GM10248 (cell line): Measurements from ENCODE around the gene SLC39A9.
"Not testable (repeated sequence)": the region's sequence is repeated elsewhere in the genome, so short reads cannot be mapped to it uniquely, and the experiment has no call there.

ENCODE experiments used
- CTCF ChIA-PET: fragments of 300-600 bp; sonication (Branson Sonifier 250); formaldehyde crosslinking; extraction: SDS; loops from one replicate; lab custom pipeline; 2021; ENCODE audit warnings: antibody characterized with exemption; lab: Yijun Ruan, JAX
- POLR2A ChIA-PET: fragments of 350-650 bp; sonication (Branson Sonifier 250); formaldehyde crosslinking; extraction: SDS; loops from one replicate; lab custom pipeline; 2020; ENCODE audit warnings: antibody characterized with exemption; lab: Yijun Ruan, JAX
- DNase-seq: peaks from one replicate; pipeline ENCODE4 v3.0.0; 2012; ENCODE audit errors: extremely low spot score
- TF ChIP-seq, protein P1 (sequence below): IDR thresholded peaks from 2 replicates; pipeline ENCODE4 v1.5.1; 2012; ENCODE audit warnings: mild to moderate bottlenecking, low read depth; ENCODE audit errors: extremely low read depth, missing control alignments, control extremely low read depth

The SLC39A9 gene

DNA sequence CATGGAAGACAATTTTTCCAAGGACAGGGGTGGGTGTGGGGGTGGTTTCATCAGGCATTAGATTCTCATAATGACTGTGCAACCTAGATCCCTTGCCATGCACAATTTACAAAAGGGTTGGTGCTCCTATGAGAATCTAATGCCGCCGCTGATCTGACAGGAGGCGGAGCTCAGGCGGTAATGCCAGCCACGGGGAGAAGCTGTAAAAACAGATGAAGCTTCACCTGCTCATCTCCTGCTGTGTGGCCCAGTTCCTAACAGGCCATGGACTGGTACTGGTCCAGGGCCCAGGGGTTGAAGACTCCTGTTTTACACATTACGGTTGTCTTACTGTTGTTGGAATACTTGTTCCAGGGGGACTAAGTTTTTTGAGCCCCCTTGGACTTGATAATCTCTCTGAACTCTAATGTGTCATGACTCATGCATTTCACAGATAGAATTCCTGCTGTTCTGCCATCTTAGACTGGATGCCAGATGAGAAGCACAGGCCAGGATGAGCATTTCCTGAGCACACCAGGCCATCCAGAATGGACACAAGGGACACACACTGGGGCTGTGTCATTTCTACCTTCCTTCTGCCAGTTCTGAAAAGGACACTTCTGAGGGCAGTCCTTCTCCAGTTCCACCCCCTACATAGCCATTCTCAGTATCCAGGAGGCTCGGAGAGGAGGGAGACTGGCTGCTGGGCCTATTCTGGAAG lies 91.9 kb downstream of the SLC39A9 start:
- ChIA-PET POLR2A (interaction anchor here (0.6 kb wide), 1 partner anchor 94 kb away, joined by 3 read pairs; no protein-coding TSS in a partner anchor), CTCF (interaction anchor here (2.1 kb wide), 1 partner anchor 13 kb away, joined by 7 read pairs; no protein-coding TSS in a partner anchor)
- TF ChIP-seq, protein P1, sequence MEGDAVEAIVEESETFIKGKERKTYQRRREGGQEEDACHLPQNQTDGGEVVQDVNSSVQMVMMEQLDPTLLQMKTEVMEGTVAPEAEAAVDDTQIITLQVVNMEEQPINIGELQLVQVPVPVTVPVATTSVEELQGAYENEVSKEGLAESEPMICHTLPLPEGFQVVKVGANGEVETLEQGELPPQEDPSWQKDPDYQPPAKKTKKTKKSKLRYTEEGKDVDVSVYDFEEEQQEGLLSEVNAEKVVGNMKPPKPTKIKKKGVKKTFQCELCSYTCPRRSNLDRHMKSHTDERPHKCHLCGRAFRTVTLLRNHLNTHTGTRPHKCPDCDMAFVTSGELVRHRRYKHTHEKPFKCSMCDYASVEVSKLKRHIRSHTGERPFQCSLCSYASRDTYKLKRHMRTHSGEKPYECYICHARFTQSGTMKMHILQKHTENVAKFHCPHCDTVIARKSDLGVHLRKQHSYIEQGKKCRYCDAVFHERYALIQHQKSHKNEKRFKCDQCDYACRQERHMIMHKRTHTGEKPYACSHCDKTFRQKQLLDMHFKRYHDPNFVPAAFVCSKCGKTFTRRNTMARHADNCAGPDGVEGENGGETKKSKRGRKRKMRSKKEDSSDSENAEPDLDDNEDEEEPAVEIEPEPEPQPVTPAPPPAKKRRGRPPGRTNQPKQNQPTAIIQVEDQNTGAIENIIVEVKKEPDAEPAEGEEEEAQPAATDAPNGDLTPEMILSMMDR, result no peak
- DNase-seq, result no peak

- POLR2A ChIA-PET, result no interaction called here
- TF ChIP-seq, protein P1, result no peak
- no peak for DNase-seq
- CTCF ChIA-PET, result interaction anchor here (1.3 to 1.6 kb wide), 3 partner anchors 14 to 235 kb away, joined by 3 to 4 read pairs (median 3); no protein-coding TSS in a partner anchor
Measured at GRCh38 chr14:69491193-69491592, 92.7 kb downstream of the SLC39A9 start.

DNA sequence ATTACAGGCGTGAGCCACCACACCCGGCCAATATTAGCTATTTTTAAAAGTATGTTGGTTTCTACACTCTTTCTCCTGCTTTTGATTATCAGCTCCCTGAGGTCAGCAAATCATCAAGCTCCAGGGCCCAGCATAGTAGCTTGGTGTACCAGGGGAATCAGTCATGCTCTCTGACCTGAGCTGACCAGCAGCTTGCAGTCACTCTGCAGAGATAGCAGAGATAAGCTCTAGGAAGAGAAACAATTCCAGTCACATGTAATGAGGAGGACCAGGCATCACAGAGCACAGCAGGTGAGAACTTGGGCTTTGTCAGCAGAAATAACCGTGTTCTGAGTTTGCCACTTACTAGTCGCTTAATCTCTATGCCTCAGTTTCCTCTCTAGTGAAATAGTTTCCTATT lies 94.5 kb downstream of the SLC39A9 start:
- POLR2A ChIA-PET, result no interaction called here
- CTCF ChIA-PET, result interaction anchor here (0.9 to 1.8 kb wide), 7 partner anchors 9 to 250 kb away, joined by 3 to 7 read pairs (median 3); no protein-coding TSS in a partner anchor
- DNase-seq, result no peak
- TF ChIP-seq, protein P1, result no peak

GRCh38 chr14:69493791-69494190 lies 95.3 kb downstream of the SLC39A9 start:
- POLR2A ChIA-PET, result no interaction called here
- DNase-seq, result no peak
- TF ChIP-seq, protein P1, result no peak
- CTCF ChIA-PET, result interaction anchor here (1.2 to 1.8 kb wide), 7 partner anchors 10 to 520 kb away, joined by 3 to 7 read pairs (median 3); no protein-coding TSS in a partner anchor

- no peak for DNase-seq
- ChIA-PET POLR2A (no interaction called here), CTCF (interaction anchor here (0.8 to 1.2 kb wide), 2 partner anchors 8 to 254 kb away, joined by 3 read pairs; no protein-coding TSS in a partner anchor)
- TF ChIP-seq, protein P1, result no peak
Measured at GRCh38 chr14:69495341-69495921, 96.9 kb downstream of the SLC39A9 start.

DNA sequence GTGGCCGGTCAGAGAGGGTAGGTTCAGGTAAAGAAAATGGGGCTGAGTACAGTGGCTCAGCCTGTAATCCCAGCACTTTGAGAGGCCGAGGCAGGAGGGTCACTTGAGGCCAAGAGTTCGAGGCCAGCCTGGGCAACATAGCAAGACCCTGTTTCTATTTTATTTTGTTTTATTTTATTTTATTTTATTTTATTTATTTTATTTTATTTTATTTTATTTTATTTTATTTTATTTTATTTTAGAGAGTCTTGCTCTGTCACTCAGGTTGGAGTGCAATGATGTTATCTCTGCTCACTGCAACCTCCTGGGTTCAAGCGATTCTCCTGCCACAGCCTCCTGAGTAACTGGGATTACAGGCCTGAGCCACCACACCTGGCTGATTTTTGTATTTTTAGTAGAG lies 99.4 kb downstream of the SLC39A9 start:
- DNase-seq, POLR2A ChIA-PET: not testable (repeated sequence)
- CTCF ChIA-PET, result interaction anchor here (1.4 kb wide), 1 partner anchor 8 kb away, joined by 3 read pairs; no protein-coding TSS in a partner anchor

GRCh38 chr14:69498286-69498685 lies 99.8 kb downstream of the SLC39A9 start:
- DNase-seq, POLR2A ChIA-PET: not testable (repeated sequence)
- CTCF ChIA-PET, result interaction anchor here (3.9 kb wide), 1 partner anchor 11 kb away, joined by 17 read pairs; no protein-coding TSS in a partner anchor
